ENCODE results near the gene GDA.

The GDA gene

DNA sequence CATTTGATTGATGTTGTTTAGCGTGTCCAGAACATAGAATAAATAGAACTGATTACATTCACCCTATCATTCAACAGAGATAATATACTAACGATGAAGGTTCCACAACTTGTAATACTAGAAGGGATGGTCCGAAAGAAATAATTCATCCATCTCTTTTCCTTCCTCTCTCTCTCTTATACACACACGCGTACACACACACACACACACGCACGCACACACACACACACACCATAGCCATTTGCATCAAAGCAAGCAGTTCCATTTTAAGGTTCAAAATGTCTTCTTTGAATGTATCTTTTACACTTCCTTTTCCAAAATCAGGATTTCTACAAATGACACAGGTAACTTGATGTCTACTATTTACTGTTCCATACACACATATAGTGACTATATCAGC lies 887 bp downstream of the GDA start:
- in situ Hi-C loops (cut with MboI; ENCODE audit: low sequenced_read_pairs): no loop called here

DNA sequence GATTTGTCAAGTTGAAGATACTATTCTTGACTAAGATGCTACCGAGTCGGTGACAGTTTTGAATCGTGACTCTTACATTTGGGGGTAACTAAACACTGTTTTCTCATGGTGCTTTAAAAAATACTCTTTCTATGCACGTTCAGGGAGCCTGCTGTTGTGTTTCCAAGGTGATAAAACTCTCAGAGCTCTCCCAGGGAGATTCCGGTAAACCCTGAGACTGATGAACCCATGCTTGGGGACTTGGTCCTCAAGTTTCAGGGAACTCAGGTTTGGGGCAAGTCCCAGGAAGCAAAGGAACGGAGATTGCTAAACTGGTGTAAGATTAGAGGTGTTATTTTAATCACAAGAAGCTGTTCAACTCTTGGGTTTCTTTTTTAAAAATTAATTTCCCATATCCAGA lies 1.4 kb downstream of the GDA start:
- in situ Hi-C loops (cut with MboI; ENCODE audit: low sequenced_read_pairs): no loop called here

DNA sequence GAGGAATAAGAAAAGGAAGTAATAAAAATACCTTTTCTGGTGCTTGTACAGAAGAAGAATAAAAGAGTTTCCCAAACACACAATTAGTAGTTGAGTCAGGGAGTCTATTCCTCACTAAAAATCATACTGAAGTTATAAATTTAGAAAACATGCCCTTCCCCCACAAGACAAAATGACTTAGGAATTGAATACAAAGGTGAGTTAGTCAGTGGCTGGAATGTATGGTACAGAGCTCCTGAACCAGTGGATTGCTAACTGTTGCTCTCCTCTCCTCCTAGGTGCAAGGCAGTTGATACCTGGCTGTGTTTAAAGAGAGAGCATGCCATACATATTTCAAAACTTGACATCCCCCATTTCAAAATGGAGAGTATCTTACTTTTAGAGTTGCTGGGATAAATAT lies 1.9 kb downstream of the GDA start:
- in situ Hi-C loops (cut with MboI; ENCODE audit: low sequenced_read_pairs): no loop called here

DNA sequence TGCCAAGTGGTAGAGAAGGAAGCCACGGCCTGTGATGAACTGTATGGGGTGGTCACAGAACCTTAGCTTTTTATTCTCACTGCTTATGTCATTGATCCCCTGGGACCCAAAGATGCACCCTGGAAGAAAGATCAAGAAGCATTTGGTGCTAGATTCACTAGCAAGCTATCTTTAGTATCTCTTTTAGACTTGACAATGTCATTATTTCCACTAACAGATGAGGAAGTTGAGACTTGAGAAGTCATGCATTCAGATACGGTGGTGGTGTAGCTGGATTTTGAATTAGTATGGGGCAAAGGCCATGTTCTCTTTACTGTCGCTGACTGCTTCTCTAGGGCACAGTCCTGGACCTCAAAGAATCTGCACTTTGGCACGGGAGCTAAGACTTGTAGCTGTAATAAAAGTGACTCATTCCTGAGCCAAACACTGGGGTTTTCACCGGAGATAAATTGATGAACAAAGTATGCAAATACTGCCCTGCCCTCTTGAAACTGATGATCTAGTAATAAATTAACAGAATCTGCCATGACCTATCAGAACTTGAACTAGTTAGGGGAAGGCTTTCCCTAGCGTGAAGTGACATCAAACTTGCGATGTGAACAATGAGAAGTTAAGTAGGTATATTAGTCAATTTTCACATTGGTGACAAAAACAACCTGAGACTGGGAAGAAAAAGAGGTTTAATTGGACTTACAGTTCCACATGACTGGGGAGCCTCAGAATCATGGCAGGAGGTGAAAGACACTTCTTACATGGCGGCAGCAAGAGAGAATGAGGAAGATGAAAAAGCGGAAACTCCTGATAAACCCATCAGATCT lies 5.4 kb downstream of the GDA start:
- in situ Hi-C loops (cut with MboI; ENCODE audit: low sequenced_read_pairs): no loop called here

DNA sequence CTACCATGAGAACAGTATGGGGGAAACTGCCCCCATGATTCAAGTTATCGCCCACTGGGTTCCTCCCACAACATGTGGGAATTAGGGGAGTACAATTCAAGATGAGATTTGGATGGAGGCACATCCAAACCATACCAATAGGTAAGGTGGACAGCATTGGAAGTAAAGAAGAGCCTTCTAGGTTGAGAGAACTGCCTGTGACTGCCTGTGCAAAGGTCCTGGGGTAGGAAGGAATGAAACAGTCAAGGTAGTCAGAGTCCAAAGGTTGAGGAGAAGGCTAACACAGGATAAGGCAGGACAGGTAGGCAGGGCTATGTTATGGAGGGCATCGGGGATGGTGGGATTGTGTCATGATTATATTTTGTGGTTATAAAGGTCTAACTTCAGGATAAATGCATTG lies 6.1 kb downstream of the GDA start:
- in situ Hi-C loops (cut with MboI; ENCODE audit: low sequenced_read_pairs): no loop called here

DNA sequence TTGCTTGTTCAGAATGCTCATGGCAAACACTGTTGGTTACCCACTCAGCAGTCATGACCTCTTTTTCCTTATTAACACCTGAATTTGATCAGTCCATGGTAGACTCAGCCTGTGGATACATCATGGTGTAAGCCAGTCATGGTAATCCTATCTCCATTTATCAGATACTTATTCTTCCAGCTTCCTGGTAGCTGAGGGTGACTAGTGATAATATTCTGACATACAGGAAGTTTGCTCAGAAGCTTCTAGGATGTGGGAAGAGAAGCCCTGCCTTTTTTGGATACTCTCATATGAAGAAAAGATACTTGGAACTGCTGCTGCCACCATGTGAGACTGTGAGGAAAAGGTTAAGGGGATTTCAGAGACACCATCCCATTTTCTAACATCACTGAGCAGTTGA lies 7.3 kb downstream of the GDA start:
- in situ Hi-C loops (cut with MboI; ENCODE audit: low sequenced_read_pairs): no loop called here

DNA sequence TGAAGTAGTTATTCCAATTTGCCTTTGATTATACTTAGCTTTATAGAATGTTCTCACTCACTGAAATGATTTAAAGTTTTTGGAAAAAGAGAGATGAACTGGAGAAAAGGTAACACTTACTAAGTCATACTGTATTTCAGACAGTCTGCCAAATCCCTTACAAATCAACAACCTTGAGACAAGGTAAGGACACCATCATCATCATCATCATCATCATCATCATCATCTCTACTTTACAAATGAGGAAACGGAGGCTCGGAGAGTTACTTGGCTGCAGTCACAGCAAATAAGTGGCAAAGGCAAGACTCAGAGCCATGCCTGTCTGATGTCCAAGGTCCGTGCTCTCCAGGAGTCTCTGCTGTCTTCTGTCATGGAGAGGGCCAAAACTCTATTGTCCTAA lies 9.4 kb downstream of the GDA start:
- in situ Hi-C loops (cut with MboI; ENCODE audit: low sequenced_read_pairs): no loop called here

DNA sequence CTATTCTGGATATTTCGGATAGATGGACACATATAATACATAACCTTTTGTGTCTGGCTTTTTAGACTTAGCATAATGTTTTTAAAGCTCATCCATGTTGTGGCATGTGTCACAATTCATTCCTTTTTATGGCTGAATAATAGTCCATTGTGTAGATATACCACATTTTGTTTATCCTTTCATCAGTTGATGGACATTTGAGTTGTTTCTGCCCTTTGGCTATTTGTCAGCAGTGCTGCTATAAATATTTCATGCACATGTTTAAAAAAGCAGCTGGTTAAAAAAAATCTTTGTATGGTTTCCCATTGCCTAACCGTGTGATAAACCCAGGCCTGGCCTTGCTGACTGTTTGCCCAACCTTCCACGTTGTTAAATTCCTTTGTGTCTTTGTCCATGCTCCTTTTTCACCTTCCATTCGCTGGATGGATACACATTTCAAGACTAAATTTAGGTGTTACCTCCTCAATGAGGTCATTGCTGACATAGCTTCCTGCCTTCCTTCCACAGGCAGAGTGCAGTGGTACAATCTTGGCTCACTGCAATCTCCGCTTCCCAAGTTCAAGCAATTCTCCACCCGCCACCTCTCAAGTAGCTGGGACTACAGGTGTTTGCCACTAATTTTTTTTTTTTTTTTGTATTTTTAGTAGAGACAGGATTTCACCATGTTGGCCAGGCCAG lies 11.3 kb downstream of the GDA start:
- in situ Hi-C loops (cut with MboI; ENCODE audit: low sequenced_read_pairs): no loop called here

DNA sequence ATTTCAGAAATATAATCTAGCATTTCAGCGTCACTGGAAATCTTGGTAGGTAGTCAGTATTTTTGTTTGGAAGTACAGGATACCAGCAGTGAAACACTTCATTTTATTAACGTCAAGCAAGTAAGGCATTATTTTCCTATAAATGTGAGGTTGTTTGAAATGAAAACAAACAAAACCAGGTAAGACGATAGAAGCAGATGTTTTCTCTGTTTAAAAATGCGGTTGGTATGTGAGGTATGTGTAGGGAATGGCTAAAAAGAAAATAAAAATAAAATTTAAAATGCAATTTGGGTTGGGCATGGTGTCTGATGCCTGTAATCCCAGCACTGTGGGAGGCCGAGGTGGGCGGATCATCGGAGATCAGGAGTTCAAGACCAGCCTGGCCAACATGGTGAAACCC lies 16.1 kb downstream of the GDA start:
- in situ Hi-C loops (cut with MboI; ENCODE audit: low sequenced_read_pairs): no loop called here

DNA sequence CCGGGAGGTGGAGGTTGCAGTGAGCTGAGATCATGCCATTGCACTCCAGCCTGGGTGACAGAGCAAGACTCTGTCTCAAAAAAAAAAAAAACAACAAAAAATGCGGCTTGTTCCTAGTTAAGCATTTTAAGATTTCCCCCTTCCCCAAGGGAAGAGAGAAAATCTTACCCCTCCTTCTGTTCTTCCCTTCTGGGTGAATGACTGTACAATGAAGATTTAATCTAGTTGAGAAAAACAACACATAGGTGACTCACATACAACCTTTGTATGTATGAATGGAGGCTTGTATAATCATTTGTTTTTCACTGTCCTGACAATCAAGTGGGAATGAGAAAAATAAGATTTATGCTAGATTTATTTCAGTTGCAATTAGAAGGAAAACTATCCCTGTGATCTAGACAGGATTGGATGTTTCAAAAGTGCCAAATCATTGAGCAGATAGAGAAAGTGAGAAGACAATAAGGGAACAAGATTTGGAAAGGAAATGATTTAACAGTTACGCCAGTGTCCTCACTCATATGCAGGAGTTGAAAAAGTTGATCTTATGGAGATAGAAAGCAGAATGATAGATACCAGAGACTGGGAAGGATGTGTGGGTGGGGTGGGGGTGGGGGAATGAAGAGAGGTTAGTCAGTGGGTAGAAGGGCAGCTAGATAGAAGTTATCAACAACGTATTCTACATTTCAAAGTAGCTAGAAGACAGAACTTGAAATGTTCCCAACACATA lies 16.7 kb downstream of the GDA start:
- in situ Hi-C loops (cut with MboI; ENCODE audit: low sequenced_read_pairs): no loop called here

DNA sequence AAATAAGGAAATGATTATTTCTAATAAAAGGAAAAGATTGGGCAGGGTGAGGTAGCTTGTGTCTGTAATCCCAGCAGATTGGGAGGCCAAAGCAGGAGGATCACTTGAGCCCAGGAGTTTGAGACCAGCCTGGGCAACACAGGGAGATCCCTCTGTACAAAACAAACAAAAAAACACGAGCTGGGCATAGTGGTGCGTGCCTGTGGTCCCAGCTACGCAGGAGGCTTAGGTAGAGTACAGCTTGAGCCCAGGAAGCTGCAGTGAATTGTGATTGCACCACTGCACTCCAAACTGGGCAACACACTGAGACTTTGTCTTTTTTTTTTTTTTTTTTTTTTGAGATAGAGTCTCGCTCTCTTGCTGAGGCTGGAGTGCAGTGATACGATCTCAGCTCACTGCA lies 18.8 kb downstream of the GDA start:
- in situ Hi-C loops (cut with MboI; ENCODE audit: low sequenced_read_pairs): no loop called here

DNA sequence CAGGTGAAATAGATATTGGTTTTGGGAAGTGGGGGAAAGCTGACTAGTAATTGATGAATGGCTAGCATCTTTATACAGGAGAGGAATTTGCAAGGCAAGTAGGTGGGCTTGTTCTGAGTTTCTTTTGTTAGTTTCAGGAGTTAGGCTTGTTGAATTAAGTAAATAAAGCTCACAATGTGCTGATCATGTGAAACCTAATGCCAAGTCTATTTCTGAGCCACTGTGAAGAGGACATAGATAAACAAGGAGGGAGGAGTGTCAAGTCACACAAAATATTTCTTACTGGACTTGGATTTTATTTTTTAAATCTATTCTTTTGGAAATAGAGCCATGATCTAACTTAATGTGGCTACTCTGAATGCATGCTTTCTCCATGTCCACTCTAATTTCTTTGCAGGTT lies 19.9 kb downstream of the GDA start:
- in situ Hi-C loops (cut with MboI; ENCODE audit: low sequenced_read_pairs): no loop called here

DNA sequence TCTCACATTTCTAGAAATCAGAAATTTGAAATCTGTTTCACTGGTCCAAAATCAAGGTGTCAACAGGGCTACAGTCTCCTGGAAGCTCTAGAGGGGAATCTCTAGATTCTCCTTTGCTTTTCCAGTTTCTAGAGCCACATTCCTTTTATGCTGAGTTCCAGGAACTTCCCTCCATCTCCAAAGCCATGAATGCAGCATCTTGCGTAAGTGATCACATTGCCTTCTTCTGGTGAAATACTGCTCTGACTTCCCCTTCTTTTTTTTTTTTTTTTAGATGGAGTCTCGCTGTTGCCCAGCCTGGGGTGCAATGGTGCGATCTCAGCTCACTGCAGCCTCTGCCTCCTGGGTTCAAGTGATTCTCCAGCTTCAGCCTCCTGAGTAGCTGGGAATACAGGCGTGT lies 23.8 kb downstream of the GDA start:
- in situ Hi-C loops (cut with MboI; ENCODE audit: low sequenced_read_pairs): no loop called here

DNA sequence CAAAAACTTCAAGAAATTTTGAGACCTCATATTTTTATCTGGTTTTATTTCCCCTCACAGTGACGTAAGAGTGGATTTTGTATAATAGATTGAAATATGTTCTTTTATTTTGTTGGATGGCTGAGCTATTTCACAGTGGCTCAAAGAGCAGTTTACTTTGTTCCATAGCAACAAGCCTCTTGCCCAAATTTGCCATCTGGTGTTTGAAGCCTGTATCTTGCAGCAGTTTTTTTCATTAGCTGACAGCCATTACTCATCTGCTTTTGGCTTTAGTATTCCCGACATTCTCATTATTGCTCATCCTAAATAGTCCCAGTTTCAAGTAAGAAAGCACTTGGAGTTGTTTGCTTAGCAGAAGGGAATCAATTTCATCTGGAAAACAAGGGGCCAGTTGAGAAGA lies 36.3 kb downstream of the GDA start:
- in situ Hi-C loops (cut with MboI; ENCODE audit: low sequenced_read_pairs): no loop called here

DNA sequence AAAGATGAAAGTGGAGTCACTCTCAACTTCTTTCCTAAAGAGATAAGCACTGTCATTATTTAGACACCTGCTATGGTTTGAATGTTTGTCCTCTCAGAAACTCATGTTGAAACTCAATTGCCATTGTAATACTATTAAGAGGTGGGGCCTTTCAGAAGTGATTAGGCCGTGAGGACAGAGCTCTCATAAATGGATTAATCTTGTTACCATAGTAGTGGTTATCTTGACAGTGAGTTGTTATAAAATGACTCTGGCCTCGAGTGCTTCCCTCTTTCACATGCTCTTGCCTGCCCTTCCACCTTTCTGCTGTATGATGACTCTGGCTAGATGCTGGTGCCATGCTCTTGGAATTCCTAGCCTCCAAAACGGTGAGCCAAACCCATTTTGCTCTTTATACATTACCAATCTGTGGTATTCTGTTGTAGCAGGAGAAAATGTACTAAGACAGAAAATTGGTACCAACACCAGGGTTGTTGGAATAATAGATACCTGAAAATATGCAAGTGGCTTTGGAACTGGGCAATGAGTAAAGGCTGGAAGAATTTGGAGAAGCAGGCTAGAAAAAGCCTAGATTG lies 38.0 kb downstream of the GDA start:
- in situ Hi-C loops (cut with MboI; ENCODE audit: low sequenced_read_pairs): no loop called here

DNA sequence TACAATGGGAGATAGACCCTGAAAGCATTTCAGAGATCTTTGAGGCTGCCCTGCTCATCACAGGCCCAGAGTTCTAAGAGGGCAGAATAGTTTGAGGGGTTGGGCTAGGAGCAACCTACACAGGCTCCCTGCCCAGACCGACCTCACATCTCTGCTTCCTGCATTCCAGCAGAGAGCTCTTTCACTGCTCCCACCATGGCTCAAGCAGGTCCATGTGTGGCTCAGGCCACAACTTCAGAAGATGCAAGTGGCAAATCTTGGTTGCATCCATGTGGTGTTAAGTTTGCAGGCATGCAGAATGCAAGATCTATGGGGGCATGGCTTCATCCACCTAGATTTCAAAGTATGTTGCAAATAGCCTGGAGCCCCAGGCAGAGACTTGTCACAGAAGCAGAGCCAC lies 39.0 kb downstream of the GDA start:
- in situ Hi-C loops (cut with MboI; ENCODE audit: low sequenced_read_pairs): no loop called here

DNA sequence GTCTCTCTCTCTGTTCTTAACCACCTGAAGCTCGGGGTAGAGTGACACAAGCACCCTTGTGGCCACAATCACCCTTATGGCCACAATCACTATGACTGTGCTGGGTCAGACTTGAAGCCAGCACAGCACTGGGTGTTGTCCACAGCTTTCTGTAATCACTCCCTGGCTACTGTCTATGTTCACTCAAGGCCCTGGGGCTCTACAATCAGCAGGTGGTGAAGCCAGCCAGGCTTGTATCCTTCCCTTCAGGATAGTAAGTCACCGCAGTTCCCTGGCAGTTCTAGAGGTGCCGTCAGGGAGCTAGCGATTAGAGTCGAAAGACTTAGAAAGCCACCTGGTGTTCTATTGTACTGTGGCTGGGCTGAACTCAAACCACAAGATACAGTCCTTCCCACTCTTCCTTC lies 44.2 kb downstream of the GDA start:
- in situ Hi-C loops (cut with MboI; ENCODE audit: low sequenced_read_pairs): no loop called here

DNA sequence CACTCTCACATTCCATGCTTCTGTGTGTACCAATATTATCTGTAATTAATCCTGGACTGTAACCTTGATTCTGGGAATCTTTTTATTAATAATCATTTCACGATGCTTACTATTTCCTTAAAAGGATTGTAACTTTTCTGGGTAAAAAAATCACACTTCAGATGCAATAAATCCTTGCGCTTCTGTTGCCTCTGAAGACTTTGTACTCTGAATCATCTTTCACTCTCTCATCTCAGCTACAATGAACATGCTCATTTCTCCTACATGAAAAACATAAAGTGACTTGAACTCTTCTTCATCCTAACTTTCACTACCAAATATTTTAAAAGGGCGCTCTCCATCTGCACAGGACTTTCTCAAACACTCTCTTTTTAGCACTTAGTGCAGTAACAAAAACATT lies 50.0 kb downstream of the GDA start:
- in situ Hi-C loops (cut with MboI; ENCODE audit: low sequenced_read_pairs): no loop called here

DNA sequence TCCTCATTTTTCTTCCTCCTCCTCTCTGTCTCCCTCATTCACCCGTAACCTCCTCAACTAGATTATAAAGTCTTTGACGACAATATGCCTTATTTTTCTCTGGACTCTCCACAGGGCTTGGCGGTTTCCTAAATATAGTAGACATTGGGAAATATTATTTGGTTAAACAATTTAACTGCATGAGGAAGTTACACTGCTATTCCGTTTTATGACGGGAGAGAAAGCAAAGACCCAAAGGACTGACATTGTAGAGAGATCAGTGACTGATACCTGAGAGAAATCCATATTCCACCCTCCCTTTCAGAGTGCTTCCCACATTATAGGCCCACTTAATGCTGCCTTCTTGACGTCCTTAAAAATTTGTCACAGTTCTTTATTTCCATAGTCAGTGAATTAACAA lies 51.2 kb downstream of the GDA start:
- in situ Hi-C loops (cut with MboI; ENCODE audit: low sequenced_read_pairs): no loop called here

DNA sequence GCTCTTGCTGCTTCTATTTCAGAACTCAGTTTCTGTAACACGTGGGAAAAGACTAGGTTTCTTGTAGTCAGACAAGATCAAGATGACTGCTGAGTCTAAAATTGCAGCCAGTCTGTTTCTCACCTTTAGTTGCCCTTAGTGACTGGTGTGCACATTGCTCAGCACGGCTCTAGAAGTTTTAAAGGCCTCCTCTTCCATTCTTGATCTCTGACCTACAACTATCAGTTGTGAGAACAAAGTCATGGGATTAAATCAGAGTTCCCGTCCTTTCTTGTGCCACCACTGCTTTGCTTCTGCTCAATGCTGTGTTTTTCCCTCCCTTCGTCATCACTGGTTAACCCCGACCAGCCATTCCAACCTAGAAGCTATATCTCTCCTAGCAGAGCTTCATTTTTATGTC lies 52.8 kb downstream of the GDA start:
- in situ Hi-C loops (cut with MboI; ENCODE audit: low sequenced_read_pairs): no loop called here

DNA sequence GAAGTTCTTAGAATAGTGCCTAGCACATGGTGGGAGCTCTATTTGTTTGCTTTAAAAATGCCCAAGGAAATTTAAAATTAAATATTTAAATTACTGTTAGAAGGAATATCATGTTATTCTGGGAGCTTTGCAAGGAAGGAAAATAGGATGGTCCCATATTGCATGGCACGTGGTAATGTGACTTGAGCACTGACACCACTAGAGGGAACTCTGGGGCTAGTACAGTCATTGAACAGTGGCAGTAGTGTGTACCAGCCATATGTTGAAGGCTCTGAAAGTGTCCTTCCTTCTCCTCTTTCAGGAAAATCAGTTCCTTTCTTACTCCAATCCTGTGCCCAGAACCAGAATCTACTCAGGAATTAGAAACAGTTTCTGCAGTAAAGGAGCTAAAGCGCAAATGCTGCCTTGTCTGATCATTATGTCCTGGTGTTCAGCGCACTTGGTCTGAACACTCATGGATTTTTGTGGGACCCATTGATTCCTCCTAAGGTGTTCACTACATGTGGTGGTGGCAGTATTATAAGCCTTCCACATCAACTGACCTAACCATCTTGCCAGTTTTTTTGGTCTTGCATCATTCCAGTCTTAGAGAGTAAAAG lies 54.1 kb downstream of the GDA start:
- in situ Hi-C loops (cut with MboI; ENCODE audit: low sequenced_read_pairs): no loop called here
